ENCODE measurements around the gene MAP1S. TPM values are rescaled to one million over a fixed set of nuclear protein-coding genes. Genes with fewer than 3 reads are reported as not detected.

The MAP1S gene
- total RNA-seq, 4 donors from 2014 or later, result 17.9 to 35.5 (median 27.9) TPM

DNA sequence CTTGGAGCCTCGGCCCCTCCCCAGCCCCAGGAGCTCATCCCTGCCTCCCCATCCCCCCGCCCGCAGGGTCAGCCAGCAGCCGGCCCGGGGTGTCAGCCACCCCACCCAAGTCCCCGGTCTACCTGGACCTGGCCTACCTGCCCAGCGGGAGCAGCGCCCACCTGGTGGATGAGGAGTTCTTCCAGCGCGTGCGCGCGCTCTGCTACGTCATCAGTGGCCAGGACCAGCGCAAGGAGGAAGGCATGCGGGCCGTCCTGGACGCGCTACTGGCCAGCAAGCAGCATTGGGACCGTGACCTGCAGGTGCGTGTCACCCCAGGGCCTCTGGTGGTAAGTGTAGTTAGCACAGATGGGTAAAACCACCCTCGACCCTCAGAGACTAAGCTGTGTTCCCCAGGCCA lies 13.8 kb downstream of the MAP1S start:
- intact Hi-C loops (cut with DNase I), result no loop called here
- Histone ChIP-seq H3K36me3 (peaks cover 30 to 45% of the 10 kb centered on the region in 2 donors), H3K27me3 (no peaks in the 10 kb centered on the region), H3K4me3 (replicated peaks in 1 of 3) (no peak overlapping the region), H3K4me1 (no peaks in the 10 kb centered on the region), H3K27ac (no peak overlapping the region), H3K9me3 (no peaks in the 10 kb centered on the region)
- no peak for DNase-seq
- 97 to 100% methylated on average over 9 to 12 of the region's 22 CpGs for WGBS, 2 donors
- no peak for TF ChIP-seq CTCF (IDR thresholded peaks at IDR 0.05)
- TF ChIP-seq POLR2A (IDR thresholded peaks at IDR 0.05), result no peak

- peaks cover 28 to 37% of the 10 kb centered on the region in 2 donors for H3K36me3 ChIP-seq
- 96 to 100% methylated on average over 12 to 15 of the region's 16 CpGs for WGBS, 2 donors
- intact Hi-C loops (cut with DNase I), result no loop called here
- H3K4me3 ChIP-seq (replicated peaks in 1 of 3), result no peak overlapping the region
- H3K9me3 ChIP-seq, result no peaks in the 10 kb centered on the region
- DNase-seq, result no peak
- no peak overlapping the region for H3K27ac ChIP-seq
- TF ChIP-seq POLR2A (IDR thresholded peaks at IDR 0.05), result no peak
- H3K4me1 ChIP-seq, result no peaks in the 10 kb centered on the region
- H3K27me3 ChIP-seq, result no peaks in the 10 kb centered on the region
Measured at GRCh38 chr19:17734146-17734545, 14.9 kb downstream of the MAP1S start.

DNA sequence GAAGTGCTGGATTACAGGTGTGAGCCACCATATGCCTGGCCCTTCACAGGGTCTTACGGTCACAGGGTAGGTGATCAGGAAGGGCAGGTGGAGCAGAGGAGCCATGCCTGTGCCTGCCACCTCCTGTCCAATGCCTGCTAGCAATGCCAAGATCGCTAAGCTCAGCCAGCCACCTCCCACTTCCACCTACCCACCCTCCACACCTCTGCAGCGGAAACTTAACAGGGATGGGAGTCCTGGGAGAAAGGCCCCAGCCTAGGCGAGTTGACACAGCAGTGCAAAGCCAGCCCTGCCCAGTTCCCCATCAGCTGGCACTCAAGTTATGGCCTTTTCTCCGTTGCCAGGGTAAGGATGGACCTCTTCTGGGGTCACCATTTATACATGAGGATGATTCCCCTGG lies 16.1 kb downstream of the MAP1S start:
- intact Hi-C loops (cut with DNase I), result no loop called here
- Histone ChIP-seq H3K27me3 (no peaks in the 10 kb centered on the region), H3K4me3 (replicated peaks in 1 of 3) (no peak overlapping the region), H3K9me3 (no peaks in the 10 kb centered on the region), H3K36me3 (peaks cover 20 to 37% of the 10 kb centered on the region in 2 donors), H3K4me1 (no peaks in the 10 kb centered on the region), H3K27ac (no peak overlapping the region)
- TF ChIP-seq CTCF (IDR thresholded peaks at IDR 0.05), result no peak
- TF ChIP-seq POLR2A (IDR thresholded peaks at IDR 0.05), result no peak
- no peak for DNase-seq
- WGBS, 2 donors, result 91 to 96% methylated on average over 4 to 5 of the region's 5 CpGs

DNA sequence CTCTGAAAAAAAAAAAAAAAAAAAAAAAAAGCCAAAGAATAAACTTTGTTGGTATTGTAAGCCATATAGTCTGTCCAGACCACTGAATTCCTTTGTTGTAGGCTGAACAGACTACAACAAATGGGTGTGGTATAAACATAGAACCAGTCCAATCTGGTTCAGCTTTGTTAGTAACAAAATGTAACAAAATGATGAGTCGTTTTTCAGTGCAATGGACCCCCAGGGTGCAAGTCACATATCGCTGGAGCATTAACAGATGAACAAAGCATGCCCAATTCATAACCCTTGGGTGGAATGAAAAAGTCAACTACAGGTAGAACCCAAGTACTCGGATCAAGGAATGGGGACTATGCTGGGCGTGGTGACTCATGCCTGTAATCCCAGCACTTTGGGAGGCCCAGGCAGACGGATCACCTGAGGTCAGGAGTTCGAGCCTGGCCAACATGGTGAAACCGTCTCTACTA lies 18.4 kb downstream of the MAP1S start:
- Histone ChIP-seq H3K27ac (no peak overlapping the region), H3K36me3 (peaks cover 18 to 30% of the 10 kb centered on the region in 2 donors), H3K9me3 (no peaks in the 10 kb centered on the region), H3K4me1 (no peaks in the 10 kb centered on the region), H3K4me3 (replicated peaks in 1 of 3) (no peak overlapping the region), H3K27me3 (no peaks in the 10 kb centered on the region)
- intact Hi-C loops (cut with DNase I), result no loop called here
- WGBS, 2 donors, result 84 to 96% methylated on average over 7 of the region's 7 CpGs
- TF ChIP-seq CTCF (IDR thresholded peaks at IDR 0.05) (no peak), POLR2A (IDR thresholded peaks at IDR 0.05) (no peak)
- no peak for DNase-seq

DNA sequence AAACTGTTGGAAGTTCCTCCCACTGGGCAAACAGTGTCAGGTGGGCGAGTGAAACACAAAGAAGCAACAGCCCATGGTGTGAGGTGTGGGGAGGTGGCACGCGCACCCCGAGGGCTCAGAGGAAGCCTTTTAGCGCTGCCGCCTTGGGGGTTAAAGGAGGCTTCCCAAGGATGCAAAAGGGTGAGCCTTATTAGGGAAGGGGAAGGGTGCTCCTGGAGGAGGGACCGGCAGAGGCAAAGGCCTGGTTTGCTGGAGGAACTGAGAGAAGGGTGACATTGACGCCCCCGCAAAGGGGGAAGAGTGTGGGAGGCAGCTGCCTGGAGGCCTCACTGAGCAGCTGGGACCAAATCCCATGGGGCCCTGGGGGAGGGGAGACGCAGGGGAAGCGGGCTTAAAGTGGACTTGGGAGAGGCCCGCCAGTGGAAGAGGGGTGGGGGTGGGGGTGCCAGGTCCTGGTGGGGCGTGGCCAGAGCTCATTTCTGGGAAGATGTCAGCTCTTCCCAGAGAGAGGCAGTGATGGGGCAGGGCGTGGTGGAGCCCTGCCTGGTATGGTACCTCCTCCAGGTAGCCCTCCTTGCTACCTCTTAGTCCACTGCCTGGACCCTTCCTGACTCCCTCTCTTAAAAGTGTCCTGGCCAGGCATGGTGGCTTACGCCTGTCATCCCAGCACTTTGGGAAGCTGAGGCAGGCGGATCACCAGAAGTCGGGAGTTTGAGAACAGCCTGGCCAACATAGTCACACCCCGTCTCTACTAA lies 20.0 kb downstream of the MAP1S start:
- Histone ChIP-seq H3K27ac (no peak overlapping the region), H3K4me3 (replicated peaks in 1 of 3) (no peak overlapping the region), H3K9me3 (no peaks in the 10 kb centered on the region), H3K4me1 (no peaks in the 10 kb centered on the region), H3K36me3 (peaks cover 5 to 14% of the 10 kb centered on the region in 2 donors), H3K27me3 (no peaks in the 10 kb centered on the region)
- 66 to 73% methylated on average over 17 to 18 of the region's 18 CpGs for WGBS, 2 donors
- intact Hi-C loops (cut with DNase I), result no loop called here
- DNase-seq, result no peak
- TF ChIP-seq CTCF (IDR thresholded peaks at IDR 0.05) (no peak), POLR2A (IDR thresholded peaks at IDR 0.05) (no peak)

Measured in thyroid gland (tissue), 4 donors.